ENCODE results near the gene SH2D5.

The SH2D5 gene

GRCh38 chr1:20732588-20733359, at the start of gene SH2D5:
Gene SH2D5 (minus strand): TSS chr1:20732703. CDS start chr1:20728044, 4,659 bp downstream.
- DNase-seq (ENCODE audit: low read depth in 4 of 4, low spot score in 1 of 4) = peak; percentile 43 to 65 (median 58)

- no peak for DNase-seq (ENCODE audit: low read depth in 4 of 4, low spot score in 1 of 4)
Measured at GRCh38 chr1:20775700-20776099, 43.2 kb upstream of the SH2D5 start.

- no peak for DNase-seq (ENCODE audit: low read depth in 4 of 4, low spot score in 1 of 4)
Measured at GRCh38 chr1:20771780-20772179, 39.3 kb upstream of the SH2D5 start.

- DNase-seq (ENCODE audit: low read depth in 4 of 4, low spot score in 1 of 4) = no peak
Measured at GRCh38 chr1:20770314-20771087, 38.0 kb upstream of the SH2D5 start.

- DNase-seq (ENCODE audit: low read depth in 4 of 4, low spot score in 1 of 4) = no peak
Measured at GRCh38 chr1:20767271-20767670, 34.8 kb upstream of the SH2D5 start.

GRCh38 chr1:20763417-20763816, 30.9 kb upstream of the SH2D5 start:
- no peak for DNase-seq (ENCODE audit: low read depth in 4 of 4, low spot score in 1 of 4)

GRCh38 chr1:20760322-20760721, 27.8 kb upstream of the SH2D5 start:
- DNase-seq (ENCODE audit: low read depth in 4 of 4, low spot score in 1 of 4) = no peak

- no peak for DNase-seq (ENCODE audit: low read depth in 4 of 4, low spot score in 1 of 4)
Measured at GRCh38 chr1:20753589-20753988, 21.1 kb upstream of the SH2D5 start.

- no peak for DNase-seq (ENCODE audit: low read depth in 4 of 4, low spot score in 1 of 4)
Measured at GRCh38 chr1:20751462-20751990, 19.0 kb upstream of the SH2D5 start.

- DNase-seq (ENCODE audit: low read depth in 4 of 4, low spot score in 1 of 4) = no peak
Measured at GRCh38 chr1:20742671-20743070, 10.2 kb upstream of the SH2D5 start.

GRCh38 chr1:20740781-20741180, 8.3 kb upstream of the SH2D5 start:
- DNase-seq (ENCODE audit: low read depth in 4 of 4, low spot score in 1 of 4) = no peak

- DNase-seq (ENCODE audit: low read depth in 4 of 4, low spot score in 1 of 4) = no peak
Measured at GRCh38 chr1:20739225-20739624, 6.7 kb upstream of the SH2D5 start.

GRCh38 chr1:20735581-20736111, 3.1 kb upstream of the SH2D5 start:
- no peak for DNase-seq (ENCODE audit: low read depth in 4 of 4, low spot score in 1 of 4)

GRCh38 chr1:20733360-20733975, 965 bp upstream of the SH2D5 start:
- no peak for DNase-seq (ENCODE audit: low read depth in 4 of 4, low spot score in 1 of 4)

GRCh38 chr1:20732071-20732587, 374 bp downstream of the SH2D5 start:
- DNase-seq (ENCODE audit: low read depth in 4 of 4, low spot score in 1 of 4) = peak in 3 of 4 experiments; percentile 29 to 50 (median 40)

- DNase-seq (ENCODE audit: low read depth in 4 of 4, low spot score in 1 of 4) = no peak
Measured at GRCh38 chr1:20731057-20731991, 1.2 kb downstream of the SH2D5 start.

GRCh38 chr1:20730690-20731056, 1.8 kb downstream of the SH2D5 start:
- DNase-seq (ENCODE audit: low read depth in 4 of 4, low spot score in 1 of 4) = no peak

- no peak for DNase-seq (ENCODE audit: low read depth in 4 of 4, low spot score in 1 of 4)
Measured at GRCh38 chr1:20729990-20730689, 2.4 kb downstream of the SH2D5 start.

GRCh38 chr1:20729155-20729931, 3.2 kb downstream of the SH2D5 start:
- DNase-seq (ENCODE audit: low read depth in 4 of 4, low spot score in 1 of 4) = no peak

Measured in stimulated activated CD4-positive, alpha-beta T cell treated with anti-CD3 and anti-CD28 coated beads, Interleukin-1b, Interleukin-23, amount 100 ng/mL, for 24 hours (primary cell).